Loucy (cell line): ENCODE results near the gene NAA38.

Source experiments
- H2AFZ ChIP-seq: fragments of 200-600 bp; sonication (generic); 2 replicates; pipeline ENCODE4 v1.6.0; 2016; ENCODE audit warnings: antibody characterized with exemption, mild to moderate bottlenecking, low read length, moderate library complexity
- H3F3A ChIP-seq: fragments of 200-600 bp; 2 replicates; pipeline ENCODE4 v1.6.0; 2016; ENCODE audit warnings: antibody characterized with exemption, low read depth, mild to moderate bottlenecking
- H3K27me3 ChIP-seq: fragments of 200-600 bp; sonication (generic); 2 replicates; pipeline ENCODE4 v1.6.1; 2014; ENCODE audit warnings: low read length, mild to moderate bottlenecking; ENCODE audit not compliant: insufficient read depth, poor library complexity, severe bottlenecking
- H3K36me3 ChIP-seq: fragments of 200-600 bp; sonication (generic); 2 replicates; pipeline ENCODE4 v1.6.1; 2016; ENCODE audit warnings: low read length; ENCODE audit not compliant: insufficient read depth
- H3K4me1 ChIP-seq: fragments of 200-600 bp; sonication (generic); 2 replicates; pipeline ENCODE4 v1.5.1; 2014; ENCODE audit warnings: low read length, mild to moderate bottlenecking; ENCODE audit not compliant: insufficient read depth, poor library complexity, severe bottlenecking
- H3K4me2 ChIP-seq: fragments of 200-600 bp; sonication (generic); 2 replicates; pipeline ENCODE4 v1.6.0; 2014; ENCODE audit warnings: antibody characterized with exemption, low read length, low read depth, mild to moderate bottlenecking; ENCODE audit not compliant: poor library complexity, severe bottlenecking
- H3K4me3 ChIP-seq: fragments of 200-600 bp; sonication (generic); 2 replicates; pipeline ENCODE4 v1.5.1; 2014; ENCODE audit warnings: low read length, mild to moderate bottlenecking, mixed read lengths; ENCODE audit not compliant: poor library complexity, severe bottlenecking
- H3K79me2 ChIP-seq: fragments of 200-600 bp; sonication (generic); 2 replicates; pipeline ENCODE4 v1.6.1; 2014; ENCODE audit warnings: low read length; ENCODE audit not compliant: insufficient read depth
- H3K9ac ChIP-seq: fragments of 200-600 bp; sonication (generic); 2 replicates; pipeline ENCODE4 v1.6.0; 2014; ENCODE audit warnings: mild to moderate bottlenecking, low read depth, low read length, moderate library complexity; ENCODE audit not compliant: poor library complexity, severe bottlenecking
- H3K9me2 ChIP-seq: fragments of 200-600 bp; sonication (generic); replicated peaks from 2 replicates; pipeline ENCODE4 v1.6.1; 2016; ENCODE audit warnings: low read depth, low read length, mixed read lengths
- H3K9me3 ChIP-seq: fragments of 200-600 bp; sonication (generic); 2 replicates; pipeline ENCODE4 v1.6.1; 2014; ENCODE audit warnings: mild to moderate bottlenecking, antibody characterized with exemption, low read length, low read depth; ENCODE audit not compliant: insufficient read depth
- H4K20me1 ChIP-seq: fragments of 200-600 bp; sonication (generic); 2 replicates; pipeline ENCODE4 v1.6.0; 2014; ENCODE audit warnings: antibody characterized with exemption, low read length, mild to moderate bottlenecking; ENCODE audit not compliant: insufficient read depth, poor library complexity, severe bottlenecking
- EZH2phosphoT487 ChIP-seq: fragments of 200-600 bp; IDR thresholded peaks from 2 replicates; pipeline ENCODE4 v1.6.1; 2018; ENCODE audit warnings: antibody characterized with exemption, mild to moderate bottlenecking, moderate library complexity, borderline replicate concordance
- TF ChIP-seq, protein P1 (sequence below): fragments of 200-600 bp; sonication (generic); conservative IDR thresholded peaks from 2 replicates; pipeline ENCODE4 v1.5.1; 2014; ENCODE audit warnings: mild to moderate bottlenecking, antibody characterized with exemption, low read length

The NAA38 gene

DNA sequence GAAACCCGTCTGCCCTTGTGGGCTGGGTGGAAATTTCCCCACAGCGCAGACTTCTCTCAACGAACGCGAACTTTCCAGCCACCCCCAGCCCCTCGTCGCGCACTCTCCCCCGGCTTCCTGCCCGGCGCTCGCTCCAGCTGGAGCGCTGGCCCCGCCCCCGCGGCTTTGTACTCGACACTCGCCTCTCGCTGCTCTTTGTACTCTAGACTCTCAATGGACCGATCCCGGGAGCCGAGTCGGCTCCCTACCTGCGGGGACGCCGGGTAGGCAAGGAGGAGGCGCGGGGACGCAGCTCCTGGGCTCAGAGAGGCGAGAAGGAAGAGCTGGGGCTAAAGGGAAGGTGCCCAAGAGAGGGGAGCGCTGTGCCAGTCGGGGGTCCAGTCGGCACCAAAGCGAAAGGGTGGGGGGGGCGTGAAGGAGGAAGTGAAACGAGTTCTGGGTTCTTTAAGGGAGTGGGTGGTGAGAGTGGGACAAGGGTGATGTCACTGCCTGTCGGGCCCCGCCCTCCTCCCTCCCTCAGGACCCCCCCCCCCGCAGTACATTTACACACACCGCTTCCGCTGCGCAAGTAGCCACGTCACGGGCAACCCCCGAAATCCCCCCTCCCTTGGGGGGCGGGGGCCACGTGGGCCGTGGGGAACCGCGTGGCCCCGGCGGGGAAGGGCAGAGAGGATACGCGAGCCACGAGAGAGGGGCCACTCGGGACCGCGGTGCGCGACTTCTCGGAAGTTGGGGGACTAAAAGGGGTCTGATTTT, 13.6 kb downstream of the NAA38 start:
- Histone ChIP-seq H3F3A (no peaks in the 10 kb centered on the region), H3K36me3 (peaks cover 24% of the 10 kb centered on the region; the same call in 1 of the 2 replicates), H3K9me2 (no peaks in the 10 kb centered on the region), H4K20me1 (peaks cover 73% of the 10 kb centered on the region), H2AFZ (no peak overlapping the region; the same call in 1 of the 2 replicates), H3K9ac (peak overlapping the region; percentile 77), H3K4me1 (peaks cover 31% of the 10 kb centered on the region), H3K4me3 (peak overlapping the region; percentile 88), H3K9me3 (no peaks in the 10 kb centered on the region), H3K27me3 (no peaks in the 10 kb centered on the region), H3K4me2 (peak overlapping the region; percentile 98), H3K79me2 (peaks cover 65% of the 10 kb centered on the region; the same call in 1 of the 2 replicates)
- TF ChIP-seq EZH2phosphoT487, result no peak
- TF ChIP-seq, protein P1, sequence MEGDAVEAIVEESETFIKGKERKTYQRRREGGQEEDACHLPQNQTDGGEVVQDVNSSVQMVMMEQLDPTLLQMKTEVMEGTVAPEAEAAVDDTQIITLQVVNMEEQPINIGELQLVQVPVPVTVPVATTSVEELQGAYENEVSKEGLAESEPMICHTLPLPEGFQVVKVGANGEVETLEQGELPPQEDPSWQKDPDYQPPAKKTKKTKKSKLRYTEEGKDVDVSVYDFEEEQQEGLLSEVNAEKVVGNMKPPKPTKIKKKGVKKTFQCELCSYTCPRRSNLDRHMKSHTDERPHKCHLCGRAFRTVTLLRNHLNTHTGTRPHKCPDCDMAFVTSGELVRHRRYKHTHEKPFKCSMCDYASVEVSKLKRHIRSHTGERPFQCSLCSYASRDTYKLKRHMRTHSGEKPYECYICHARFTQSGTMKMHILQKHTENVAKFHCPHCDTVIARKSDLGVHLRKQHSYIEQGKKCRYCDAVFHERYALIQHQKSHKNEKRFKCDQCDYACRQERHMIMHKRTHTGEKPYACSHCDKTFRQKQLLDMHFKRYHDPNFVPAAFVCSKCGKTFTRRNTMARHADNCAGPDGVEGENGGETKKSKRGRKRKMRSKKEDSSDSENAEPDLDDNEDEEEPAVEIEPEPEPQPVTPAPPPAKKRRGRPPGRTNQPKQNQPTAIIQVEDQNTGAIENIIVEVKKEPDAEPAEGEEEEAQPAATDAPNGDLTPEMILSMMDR, result no peak

DNA sequence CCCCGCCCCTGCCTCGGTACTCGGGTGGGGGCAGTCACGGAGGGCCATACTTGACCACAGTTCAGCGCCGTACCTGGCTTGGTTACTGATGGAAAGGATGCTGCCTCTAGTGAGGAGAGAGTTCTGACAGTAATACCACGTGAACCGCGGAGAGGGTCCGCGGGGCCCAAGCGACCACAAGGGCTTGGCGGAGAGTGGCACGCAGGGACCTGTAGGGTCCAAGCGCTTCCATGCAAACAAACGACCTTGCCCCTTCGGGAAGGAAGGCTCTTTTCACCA, 14.2 kb downstream of the NAA38 start:
- Histone ChIP-seq H3K4me3 (peak overlapping the region; percentile 88), H3K9me3 (no peaks in the 10 kb centered on the region), H3F3A (no peaks in the 10 kb centered on the region), H3K9me2 (no peaks in the 10 kb centered on the region), H3K4me2 (peak overlapping the region; percentile 98), H3K9ac (peak overlapping the region; percentile 77), H3K27me3 (no peaks in the 10 kb centered on the region), H2AFZ (peak overlapping the region; percentile 4; the same call in 1 of the 2 replicates), H3K4me1 (peaks cover 33% of the 10 kb centered on the region), H3K36me3 (peaks cover 22% of the 10 kb centered on the region; the same call in 1 of the 2 replicates), H3K79me2 (peaks cover 69% of the 10 kb centered on the region; the same call in 1 of the 2 replicates), H4K20me1 (peaks cover 76% of the 10 kb centered on the region)
- TF ChIP-seq, protein P1, result no peak
- TF ChIP-seq EZH2phosphoT487, result no peak

DNA sequence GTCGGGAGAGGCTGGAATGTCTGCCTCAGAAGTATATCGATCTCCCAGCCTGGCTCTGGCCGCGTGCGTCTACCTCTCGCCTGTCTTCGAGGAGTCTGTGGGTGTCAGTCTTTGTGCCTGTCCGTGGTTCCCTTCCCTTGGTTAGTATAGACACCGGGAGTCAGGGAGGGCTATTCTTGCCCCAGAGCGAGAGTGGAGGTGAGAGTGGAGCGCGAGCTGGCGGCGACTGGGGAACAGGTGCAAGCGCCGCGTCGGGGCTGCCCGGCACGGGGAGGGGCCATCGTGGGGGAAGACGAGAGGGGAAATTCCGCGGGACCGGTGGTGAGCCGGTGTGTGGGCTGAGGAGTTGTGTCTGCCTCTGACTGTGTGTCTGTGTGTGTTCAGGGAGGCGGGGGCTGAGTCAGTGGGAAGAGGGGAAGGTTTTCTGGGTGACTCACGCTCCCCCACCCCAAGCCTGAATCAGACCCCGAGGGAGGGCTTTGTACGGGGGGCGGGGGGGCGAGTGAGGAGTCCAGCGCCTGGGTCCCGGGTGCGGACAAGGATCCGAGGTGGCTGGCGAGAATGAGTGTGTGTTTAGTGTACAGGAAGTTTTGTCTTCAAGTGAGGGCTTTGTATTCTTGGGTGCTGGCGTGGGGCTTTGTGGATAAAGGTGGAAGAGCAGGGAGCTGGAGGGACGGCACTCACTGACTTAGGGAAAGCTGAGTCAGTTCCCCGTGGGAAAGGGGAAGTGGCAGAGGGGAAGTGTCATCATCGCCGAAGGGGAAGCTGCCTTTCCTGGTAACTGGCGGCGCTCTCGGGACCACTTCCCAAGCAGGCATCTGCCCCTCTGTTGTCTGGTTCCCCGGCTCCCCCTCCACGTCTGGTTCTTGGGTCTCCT, 14.7 kb downstream of the NAA38 start:
- Histone ChIP-seq H3K9ac (peak overlapping the region; percentile 77), H3F3A (no peaks in the 10 kb centered on the region), H2AFZ (0 out of 2 replicates have a peak overlapping the region, but pooled peaks have one; percentile 7), H3K79me2 (peaks cover 73% of the 10 kb centered on the region; the same call in 1 of the 2 replicates), H3K9me2 (no peaks in the 10 kb centered on the region), H3K4me2 (peak overlapping the region; percentile 98), H3K9me3 (no peaks in the 10 kb centered on the region), H3K4me1 (peaks cover 34% of the 10 kb centered on the region), H4K20me1 (peaks cover 72% of the 10 kb centered on the region), H3K36me3 (peaks cover 17% of the 10 kb centered on the region; the same call in 1 of the 2 replicates), H3K27me3 (no peaks in the 10 kb centered on the region), H3K4me3 (peak overlapping the region; percentile 88)
- no peak for TF ChIP-seq EZH2phosphoT487
- TF ChIP-seq, protein P1, result no peak
